Left lung (tissue), 10 donors: ENCODE measurements around the gene HSPA12A. TPM values are rescaled to one million over a fixed set of nuclear protein-coding genes. Genes with fewer than 3 reads are reported as not detected.

Source experiments
- ATAC-seq: fragments of 200-7000 bp; cut with Tn5 transposase; one replicate; pipeline ENCODE4 v1.9.1; 2020; ENCODE audit warnings: moderate library complexity
- DNase-seq, 4 donors: peaks; one replicate each; pipeline ENCODE4 v3.0.0-alpha.2; 2013 to 2020
- H3K27ac ChIP-seq, 2 donors: fragments of 200-600 bp; sonication (generic) in 1 of 2; one replicate each; pipeline versions ENCODE4 v1.5.0 to v1.8.0; 2020 to 2021
- H3K27me3 ChIP-seq, 2 donors: fragments of 200-600 bp; sonication (generic) in 1 of 2; one replicate each; pipeline versions ENCODE4 v1.5.0 to v1.8.0; 2020 to 2021
- H3K36me3 ChIP-seq, 2 donors: fragments of 200-600 bp; sonication (generic) in 1 of 2; one replicate each; pipeline versions ENCODE4 v1.5.0 to v1.8.0; 2020 to 2021
- H3K4me1 ChIP-seq, 2 donors: fragments of 200-600 bp; one replicate each; pipeline ENCODE4 v1.8.0; 2021
- H3K4me3 ChIP-seq, 2 donors: fragments of 200-600 bp; sonication (generic) in 1 of 2; one replicate each; pipeline versions ENCODE4 v1.5.0 to v1.8.0; 2020 to 2021; ENCODE audit warnings: mild to moderate bottlenecking in 1 of 2
- H3K9me3 ChIP-seq, 2 donors: fragments of 200-600 bp; sonication (generic) in 1 of 2; one replicate each; pipeline versions ENCODE4 v1.5.0 to v1.8.0; 2020 to 2021
- intact Hi-C, 2 donors: fragments of 100-400 bp; cut with DNase I; formaldehyde crosslinking; loops; one replicate each; pipeline versions ENCODE4 v1.11.2 to v1.14.2; 2022
- polyA plus RNA-seq, 6 donors: library from polyadenylated mRNA; unstranded; fragments of 120-200 nt; gene quantifications; one replicate each; pipeline ENCODE4 v1.2.1, GENCODE V29; 2013; ENCODE audit not compliant: insufficient read length in 6 of 6
- total RNA-seq, 2 donors: library from RNA; stranded (reverse); fragmentation: NEBNext Ultra II Directional; extraction: Animal tissue kit (Norgen Biotek cat#: 25700); gene quantifications; one replicate each; pipeline ENCODE4 v1.2.1, GENCODE V29; 2021
- TF ChIP-seq, protein P1 (sequence below), 2 donors: fragments of 200-600 bp; sonication (generic) in 1 of 2; IDR thresholded peaks; one replicate each; pipeline versions ENCODE4 v1.5.0 to v1.8.0; 2021; ENCODE audit warnings: antibody characterized with exemption in 2 of 2
- donor health status: DM: no; HTN: yes; CAD: no.
- donor health status: DM: no; HTN: no; CAD: no.

The HSPA12A gene
- total and polyA plus RNA-seq, 8 donors = 9.1 to 13.5 (median 12.0) TPM

GRCh38 chr10:116674901-116675423, 67.4 kb downstream of the HSPA12A start:
- ATAC-seq (no peak), DNase-seq (no peak)
- H3K27ac ChIP-seq = no peak overlapping the region
- TF ChIP-seq, protein P1, sequence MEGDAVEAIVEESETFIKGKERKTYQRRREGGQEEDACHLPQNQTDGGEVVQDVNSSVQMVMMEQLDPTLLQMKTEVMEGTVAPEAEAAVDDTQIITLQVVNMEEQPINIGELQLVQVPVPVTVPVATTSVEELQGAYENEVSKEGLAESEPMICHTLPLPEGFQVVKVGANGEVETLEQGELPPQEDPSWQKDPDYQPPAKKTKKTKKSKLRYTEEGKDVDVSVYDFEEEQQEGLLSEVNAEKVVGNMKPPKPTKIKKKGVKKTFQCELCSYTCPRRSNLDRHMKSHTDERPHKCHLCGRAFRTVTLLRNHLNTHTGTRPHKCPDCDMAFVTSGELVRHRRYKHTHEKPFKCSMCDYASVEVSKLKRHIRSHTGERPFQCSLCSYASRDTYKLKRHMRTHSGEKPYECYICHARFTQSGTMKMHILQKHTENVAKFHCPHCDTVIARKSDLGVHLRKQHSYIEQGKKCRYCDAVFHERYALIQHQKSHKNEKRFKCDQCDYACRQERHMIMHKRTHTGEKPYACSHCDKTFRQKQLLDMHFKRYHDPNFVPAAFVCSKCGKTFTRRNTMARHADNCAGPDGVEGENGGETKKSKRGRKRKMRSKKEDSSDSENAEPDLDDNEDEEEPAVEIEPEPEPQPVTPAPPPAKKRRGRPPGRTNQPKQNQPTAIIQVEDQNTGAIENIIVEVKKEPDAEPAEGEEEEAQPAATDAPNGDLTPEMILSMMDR (IDR thresholded peaks at IDR 0.05) = no peak
- no peak overlapping the region for H3K4me3 ChIP-seq
- H3K27me3 ChIP-seq = peaks cover 0 to 29% of the 10 kb centered on the region in 2 donors
- H3K9me3 ChIP-seq = no peaks in the 10 kb centered on the region
- H3K4me1 ChIP-seq = no peaks in the 10 kb centered on the region
- H3K36me3 ChIP-seq = no peaks in the 10 kb centered on the region
- intact Hi-C loops = no loop called here

DNA sequence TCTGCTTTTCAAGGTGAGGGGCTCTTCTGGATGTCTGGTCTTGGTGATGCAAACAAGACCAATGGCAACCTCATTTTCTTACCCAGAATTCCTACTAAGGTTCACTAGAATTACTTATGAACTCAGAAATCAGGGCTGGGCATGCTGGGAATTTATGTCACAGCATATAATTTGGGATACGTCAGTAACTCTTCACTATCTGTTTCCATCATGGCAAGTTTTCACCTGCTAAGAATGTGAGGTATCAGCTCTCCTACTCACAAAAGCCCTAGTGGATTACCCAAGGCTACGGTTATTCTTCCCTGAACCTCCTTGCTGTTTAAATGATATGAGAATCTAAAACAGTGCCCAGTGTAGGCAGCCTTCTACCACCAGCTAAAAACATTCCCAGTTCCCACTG, 68.5 kb downstream of the HSPA12A start:
- ATAC-seq (no peak), DNase-seq (no peak)
- no peaks in the 10 kb centered on the region for H3K9me3 ChIP-seq
- H3K4me1 ChIP-seq = no peaks in the 10 kb centered on the region
- no peak overlapping the region for H3K27ac ChIP-seq
- H3K27me3 ChIP-seq = peaks cover 0 to 40% of the 10 kb centered on the region in 2 donors
- H3K4me3 ChIP-seq = no peak overlapping the region
- TF ChIP-seq, protein P1 (IDR thresholded peaks at IDR 0.05) = no peak
- no peaks in the 10 kb centered on the region for H3K36me3 ChIP-seq
- intact Hi-C loops = no loop called here

- Histone ChIP-seq H3K4me3 (no peak overlapping the region), H3K36me3 (no peaks in the 10 kb centered on the region), H3K27me3 (peaks cover 0 to 40% of the 10 kb centered on the region in 2 donors), H3K4me1 (no peaks in the 10 kb centered on the region), H3K9me3 (no peaks in the 10 kb centered on the region), H3K27ac (no peak overlapping the region)
- ATAC-seq (no peak), DNase-seq (no peak)
- TF ChIP-seq, protein P1 (IDR thresholded peaks at IDR 0.05) = no peak
- intact Hi-C loops = no loop called here
Measured at GRCh38 chr10:116672891-116673290, 69.5 kb downstream of the HSPA12A start.

DNA sequence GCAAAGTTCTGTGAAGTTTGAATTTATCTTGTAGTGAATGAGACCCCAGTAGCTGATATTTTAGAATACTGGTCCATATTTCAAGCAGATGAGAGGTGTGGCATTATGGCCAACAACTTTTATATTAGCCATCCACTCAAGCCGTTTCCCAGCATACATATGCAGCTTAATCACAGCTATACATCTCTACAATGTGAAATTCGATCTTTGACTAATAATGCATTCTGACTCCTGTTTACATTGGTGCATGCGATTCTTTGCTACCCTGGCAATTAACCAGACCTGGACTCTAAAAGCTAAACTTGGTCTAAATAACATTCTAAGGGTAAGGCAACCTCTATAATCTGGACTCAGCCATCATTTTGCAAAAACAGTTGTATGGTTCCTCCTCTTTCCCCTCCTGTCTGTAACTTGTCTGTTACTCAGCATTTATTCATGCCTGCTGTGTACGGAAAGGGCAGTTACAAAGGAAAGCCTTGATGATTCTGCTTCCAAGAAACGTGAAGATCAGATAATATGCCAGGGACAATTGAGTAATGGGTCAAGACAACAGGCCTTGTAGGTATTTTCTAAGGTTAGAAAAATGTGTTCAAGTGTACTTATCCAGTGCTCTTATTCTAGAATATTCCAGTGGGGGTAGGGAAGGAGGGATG, 71.0 kb downstream of the HSPA12A start:
- Histone ChIP-seq H3K4me3 (no peak overlapping the region), H3K9me3 (no peaks in the 10 kb centered on the region), H3K36me3 (no peaks in the 10 kb centered on the region), H3K4me1 (no peaks in the 10 kb centered on the region), H3K27ac (no peak overlapping the region), H3K27me3 (peaks cover 0 to 40% of the 10 kb centered on the region in 2 donors)
- DNase-seq (no peak), ATAC-seq (no peak)
- TF ChIP-seq, protein P1 (IDR thresholded peaks at IDR 0.05) = no peak
- intact Hi-C loops = no loop called here

DNA sequence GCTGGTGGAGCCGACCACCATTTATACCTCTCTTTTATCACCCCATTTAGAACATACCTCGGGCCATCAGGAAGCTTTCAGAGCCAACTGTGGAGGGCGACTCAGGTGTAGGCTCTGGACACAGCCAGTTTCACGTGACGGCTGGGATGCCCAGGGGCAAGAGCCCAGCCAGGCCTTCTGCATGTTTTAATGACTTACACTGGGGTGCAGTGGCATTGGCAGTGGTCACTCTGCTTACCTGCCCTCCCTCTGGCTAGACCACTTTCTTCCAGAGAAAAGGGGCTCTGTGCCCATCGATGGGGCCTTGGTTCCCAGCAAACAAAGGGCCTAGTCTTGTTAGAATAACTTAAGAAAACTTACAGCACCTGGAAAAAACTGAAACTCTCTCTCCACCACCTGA, 71.7 kb downstream of the HSPA12A start:
- Histone ChIP-seq H3K27ac (no peak overlapping the region), H3K36me3 (no peaks in the 10 kb centered on the region), H3K9me3 (no peaks in the 10 kb centered on the region), H3K4me1 (no peaks in the 10 kb centered on the region), H3K4me3 (no peak overlapping the region), H3K27me3 (peaks cover 0 to 40% of the 10 kb centered on the region in 2 donors)
- DNase-seq (no peak), ATAC-seq (no peak)
- TF ChIP-seq, protein P1 (IDR thresholded peaks at IDR 0.05) = no peak
- intact Hi-C loops = no loop called here
